H4 (cell line): ENCODE data around the gene IDUA. TPM values are rescaled to one million over a fixed set of nuclear protein-coding genes. Genes with fewer than 3 reads are reported as not detected.

Experiments
- DNase-seq: peaks from one replicate; pipeline ENCODE4 v3.0.0-alpha.2; 2015; ENCODE audit warnings: low spot score
- total RNA-seq: library from RNA; depleted of rRNA; stranded (reverse); fragments of >200 nt; shearing (Covaris generic); gene quantifications from 2 replicates; pipeline ENCODE4 v1.2.3, GENCODE V29; 2014

IDUA gene
- total RNA-seq, 1 experiment from 2014 or later, result 5.3 TPM

- no peak for DNase-seq
Measured at GRCh38 chr4:956531-957230, 30.2 kb upstream of the IDUA start.

GRCh38 chr4:957231-957580, 29.6 kb upstream of the IDUA start:
- DNase-seq, result no peak

- no peak for DNase-seq
Measured at GRCh38 chr4:957581-958313, 29.1 kb upstream of the IDUA start.

GRCh38 chr4:958314-958665, 28.6 kb upstream of the IDUA start:
- no peak for DNase-seq

GRCh38 chr4:958696-959337, 28.0 kb upstream of the IDUA start:
- DNase-seq, result no peak

- DNase-seq, result no peak
Measured at GRCh38 chr4:959338-960139, 27.3 kb upstream of the IDUA start.

GRCh38 chr4:960140-960635, 26.7 kb upstream of the IDUA start:
- DNase-seq, result no peak

- DNase-seq, result no peak
Measured at GRCh38 chr4:960636-961350, 26.1 kb upstream of the IDUA start.

GRCh38 chr4:961351-962230, 25.3 kb upstream of the IDUA start:
- DNase-seq, result no peak

- no peak for DNase-seq
Measured at GRCh38 chr4:962231-963208, 24.3 kb upstream of the IDUA start.

GRCh38 chr4:963276-964225, 23.3 kb upstream of the IDUA start:
- DNase-seq, result no peak

- DNase-seq, result no peak
Measured at GRCh38 chr4:964346-965025, 22.4 kb upstream of the IDUA start.

- DNase-seq, result no peak
Measured at GRCh38 chr4:965048-965765, 21.6 kb upstream of the IDUA start.

- DNase-seq, result no peak
Measured at GRCh38 chr4:965766-966134, 21.1 kb upstream of the IDUA start.

- DNase-seq, result no peak
Measured at GRCh38 chr4:966266-967112, 20.4 kb upstream of the IDUA start.
